CD4-positive, alpha-beta memory T cell (primary cell): ENCODE data around the gene RECK. TPM values are rescaled to one million over a fixed set of nuclear protein-coding genes. Genes with fewer than 3 reads are reported as not detected.

Experiments used
- CTCF ChIA-PET: fragments of 350-600 bp; sonication (Branson Sonifier 250); formaldehyde crosslinking; loops from one replicate; lab custom pipeline; 2021; ENCODE audit warnings: inconsistent platforms; ENCODE audit not compliant: partially characterized antibody; lab: Charles Lee
- POLR2A ChIA-PET: fragments of 350-600 bp; sonication (Branson Sonifier 250); formaldehyde crosslinking; loops from one replicate; lab custom pipeline; 2021; ENCODE audit not compliant: partially characterized antibody; lab: Charles Lee
- DNase-seq, 5 donors: peaks; one replicate each; pipeline versions ENCODE4 v3.0.0 to v3.0.0-alpha.2; 2020 to 2022; ENCODE audit warnings: mixed read lengths in 1 of 5
- H3K27ac ChIP-seq: one replicate; pipeline ENCODE4 v1.7.0; 2013; ENCODE audit warnings: low read depth, low read length
- H3K27me3 ChIP-seq: 2 replicates; pipeline ENCODE4 v1.7.0; 2013; ENCODE audit warnings: mild to moderate bottlenecking, low read length, moderate library complexity; ENCODE audit not compliant: insufficient read depth
- H3K36me3 ChIP-seq: 2 replicates; pipeline ENCODE4 v1.7.0; 2013; ENCODE audit warnings: mild to moderate bottlenecking, low read length, moderate library complexity; ENCODE audit not compliant: insufficient read depth
- H3K4me1 ChIP-seq: 2 replicates; pipeline ENCODE4 v1.7.0; 2013; ENCODE audit warnings: mild to moderate bottlenecking, low read length, moderate library complexity; ENCODE audit not compliant: insufficient read depth
- H3K4me3 ChIP-seq, 2 donors: one replicate each; pipeline ENCODE4 v1.7.0; 2013; ENCODE audit warnings: low read length in 2 of 2, mild to moderate bottlenecking in 1 of 2
- H3K9me3 ChIP-seq, 2 donors: one replicate each; pipeline ENCODE4 v1.7.0; 2013; ENCODE audit warnings: low read length in 2 of 2, control low read depth in 1 of 2; ENCODE audit not compliant: control insufficient read depth in 1 of 2
- H3K27ac Mint-ChIP-seq, 7 donors: one replicate each; pipeline ENCODE4 v1.8.0; 2020 to 2021; ENCODE audit warnings: mixed read lengths in 7 of 7, mild to moderate bottlenecking in 6 of 7, inconsistent platforms in 3 of 7, moderate library complexity in 3 of 7
- H3K27me3 Mint-ChIP-seq, 2 donors: one replicate each; pipeline ENCODE4 v1.8.0; 2020 to 2021; ENCODE audit warnings: mixed read lengths in 2 of 2
- H3K36me3 Mint-ChIP-seq, 2 donors: one replicate each; pipeline ENCODE4 v1.8.0; 2020 to 2021; ENCODE audit warnings: mixed read lengths in 2 of 2, inconsistent platforms in 1 of 2, mild to moderate bottlenecking in 1 of 2
- H3K4me1 Mint-ChIP-seq, 4 donors: one replicate each; pipeline ENCODE4 v1.8.0; 2020 to 2021; ENCODE audit warnings: mixed read lengths in 4 of 4, mild to moderate bottlenecking in 1 of 4
- H3K4me3 Mint-ChIP-seq, 8 donors: one replicate each; pipeline ENCODE4 v1.8.0; 2020 to 2021; ENCODE audit warnings: mixed read lengths in 8 of 8, mild to moderate bottlenecking in 7 of 8, moderate library complexity in 6 of 8, inconsistent platforms in 3 of 8
- H3K9me3 Mint-ChIP-seq, 8 donors: one replicate each; pipeline ENCODE4 v1.8.0; 2020 to 2021; ENCODE audit warnings: mixed read lengths in 8 of 8, mild to moderate bottlenecking in 5 of 8, inconsistent platforms in 3 of 8, moderate library complexity in 1 of 8
- intact Hi-C: fragments of 100-400 bp; cut with micrococcal nuclease; formaldehyde crosslinking; loops from one replicate; pipeline ENCODE4 v1.15.1; 2023
- polyA plus RNA-seq, 2 donors: library from polyadenylated mRNA; unstranded; fragments of 300-500 nt; fragmentation: Illumina TruSeq; gene quantifications; one replicate each; pipeline ENCODE4 v1.2.3, GENCODE V29; 2021
- total RNA-seq, 2 experiments: library from RNA; stranded (reverse); gene quantifications; one replicate each; pipeline ENCODE4 v1.2.3, GENCODE V29; 2021

RECK gene
- total and polyA plus RNA-seq, 4 experiments from 2014 or later = 12.1 to 26.9 (median 14.4) TPM

DNA sequence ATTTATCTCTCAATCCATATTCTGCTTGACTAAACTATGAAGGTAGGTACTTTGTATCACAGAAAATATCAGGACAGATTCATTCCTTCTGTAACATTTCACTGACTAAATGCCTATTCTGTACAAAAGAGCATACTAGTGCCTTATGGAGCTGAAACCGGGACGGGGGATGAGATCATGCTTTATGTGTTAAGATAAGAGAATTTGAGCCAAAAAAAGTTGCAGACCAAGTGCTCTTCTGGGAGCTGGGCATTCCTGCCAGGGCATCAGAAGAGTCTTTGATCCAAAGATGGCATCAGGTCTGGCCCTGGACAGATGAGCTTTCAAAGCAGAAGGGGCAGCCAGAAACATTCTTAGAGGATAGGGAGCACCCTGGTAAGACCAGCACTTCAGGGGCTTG is 72.4 kb downstream of the RECK start:
- no peak overlapping the region for H3K27ac ChIP-seq
- no peak overlapping the region for H3K27ac Mint-ChIP-seq
- intact Hi-C loops = no loop called here
- ChIA-PET POLR2A (no interaction called here), CTCF (interaction anchor here (1.5 to 5.7 kb wide), 2 partner anchors 55 to 58 kb away, joined by 5 to 40 read pairs; no protein-coding TSS in a partner anchor)
- no peaks in the 10 kb centered on the region for H3K27me3 Mint-ChIP-seq
- no peak overlapping the region for H3K4me3 Mint-ChIP-seq
- no peaks in the 10 kb centered on the region for H3K4me1 Mint-ChIP-seq
- no peaks in the 10 kb centered on the region for H3K9me3 ChIP-seq
- no peaks in the 10 kb centered on the region for H3K4me1 ChIP-seq
- H3K36me3 Mint-ChIP-seq = peaks cover 19 to 22% of the 10 kb centered on the region in 2 donors
- DNase-seq = no peak
- H3K27me3 ChIP-seq = no peaks in the 10 kb centered on the region
- no peaks in the 10 kb centered on the region for H3K9me3 Mint-ChIP-seq
- H3K36me3 ChIP-seq = no peaks in the 10 kb centered on the region
- no peak overlapping the region for H3K4me3 ChIP-seq

DNA sequence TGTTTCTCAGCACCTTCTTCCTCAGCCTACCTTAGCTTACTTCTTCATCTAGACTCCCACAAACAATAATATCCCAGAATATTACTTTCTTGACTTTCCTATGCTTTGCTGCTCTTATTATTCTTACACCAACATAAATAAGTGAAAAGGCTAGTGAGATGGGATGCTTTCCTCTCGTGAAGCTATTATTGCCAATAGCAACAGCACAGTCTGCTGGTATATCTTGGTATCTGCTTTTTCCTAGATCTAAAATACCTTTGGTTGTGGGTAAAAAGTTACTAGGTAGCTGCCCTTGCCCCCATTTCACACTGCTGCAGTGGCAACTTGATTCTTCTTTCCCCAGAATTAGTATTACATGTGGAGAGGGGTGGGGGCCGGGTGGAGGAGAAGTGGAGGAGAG is 73.7 kb downstream of the RECK start:
- Histone ChIP-seq H3K4me1 (no peaks in the 10 kb centered on the region), H3K9me3 (no peaks in the 10 kb centered on the region), H3K27ac (no peak overlapping the region), H3K27me3 (no peaks in the 10 kb centered on the region), H3K36me3 (no peaks in the 10 kb centered on the region), H3K4me3 (no peak overlapping the region)
- intact Hi-C loops = no loop called here
- peaks cover 19 to 22% of the 10 kb centered on the region in 2 donors for H3K36me3 Mint-ChIP-seq
- H3K9me3 Mint-ChIP-seq = no peaks in the 10 kb centered on the region
- H3K4me3 Mint-ChIP-seq = no peak overlapping the region
- ChIA-PET CTCF (interaction anchor here (2.2 to 5.7 kb wide), 2 partner anchors 53 to 57 kb away, joined by 5 to 40 read pairs; no protein-coding TSS in a partner anchor), POLR2A (no interaction called here)
- H3K4me1 Mint-ChIP-seq = peaks cover 0 to 2% (median 0%) of the 10 kb centered on the region in 4 donors
- no peaks in the 10 kb centered on the region for H3K27me3 Mint-ChIP-seq
- DNase-seq = no peak
- H3K27ac Mint-ChIP-seq = no peak overlapping the region

DNA sequence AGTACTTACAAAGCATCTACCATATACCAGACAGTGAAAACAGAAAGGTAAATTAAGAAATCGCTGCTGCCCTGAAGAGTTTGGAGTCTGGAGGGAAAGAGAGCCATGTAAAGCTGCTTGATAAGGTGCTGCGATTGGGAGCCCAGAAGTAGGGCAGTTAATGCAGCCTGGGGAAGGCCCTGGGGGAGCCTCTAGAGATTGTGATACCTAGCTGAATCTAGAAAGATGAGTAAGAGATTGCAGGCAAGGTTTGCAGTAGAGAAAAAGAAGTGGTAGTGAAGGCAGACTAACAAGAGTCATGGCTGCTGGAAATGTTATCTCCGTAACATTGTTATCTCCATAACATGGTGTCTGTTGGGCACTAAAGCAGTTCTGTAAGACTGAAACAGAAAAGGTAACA is 75.8 kb downstream of the RECK start:
- Histone ChIP-seq H3K27ac (no peak overlapping the region), H3K4me3 (no peak overlapping the region), H3K36me3 (no peaks in the 10 kb centered on the region), H3K27me3 (no peaks in the 10 kb centered on the region), H3K9me3 (no peaks in the 10 kb centered on the region), H3K4me1 (no peaks in the 10 kb centered on the region)
- peaks cover 0 to 2% (median 0%) of the 10 kb centered on the region in 4 donors for H3K4me1 Mint-ChIP-seq
- CTCF ChIA-PET = interaction anchor here (1.0 to 8.0 kb wide), 3 partner anchors 9 to 55 kb away, joined by 3 to 65 read pairs (median 40); no protein-coding TSS in a partner anchor
- no peaks in the 10 kb centered on the region for H3K9me3 Mint-ChIP-seq
- H3K36me3 Mint-ChIP-seq = peaks cover 22 to 28% of the 10 kb centered on the region in 2 donors
- intact Hi-C loops = no loop called here
- peak overlapping the region in 1 of 7 donors; percentile 66 for H3K27ac Mint-ChIP-seq
- no peaks in the 10 kb centered on the region for H3K27me3 Mint-ChIP-seq
- DNase-seq = no peak
- H3K4me3 Mint-ChIP-seq = no peak overlapping the region
- POLR2A ChIA-PET = no interaction called here

DNA sequence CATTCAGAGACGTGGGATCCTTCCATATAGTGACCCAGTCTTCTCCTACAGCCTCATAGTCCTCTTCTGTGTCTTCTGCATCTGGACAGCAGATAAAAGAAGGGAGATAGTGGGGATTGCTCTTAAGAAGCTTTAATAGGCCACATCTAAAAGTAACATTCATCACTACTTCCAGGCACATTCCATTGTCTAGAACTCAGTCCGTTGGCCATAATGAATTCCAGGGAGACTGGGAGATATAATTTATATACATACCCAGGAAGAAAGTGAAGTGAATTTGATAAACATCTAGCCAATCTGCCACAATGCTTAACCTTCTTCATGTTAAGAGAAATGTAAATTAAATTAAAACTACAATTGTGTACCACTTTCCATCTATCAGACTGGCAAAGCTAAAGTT is 77.3 kb downstream of the RECK start:
- Histone ChIP-seq H3K27ac (no peak overlapping the region), H3K9me3 (no peaks in the 10 kb centered on the region), H3K4me1 (no peaks in the 10 kb centered on the region), H3K27me3 (no peaks in the 10 kb centered on the region), H3K4me3 (no peak overlapping the region), H3K36me3 (no peaks in the 10 kb centered on the region)
- H3K27ac Mint-ChIP-seq = no peak overlapping the region
- intact Hi-C loops = no loop called here
- POLR2A ChIA-PET = no interaction called here
- peaks cover 0 to 2% (median 0%) of the 10 kb centered on the region in 4 donors for H3K4me1 Mint-ChIP-seq
- CTCF ChIA-PET = interaction anchor here (1.1 to 8.0 kb wide), 4 partner anchors 10 to 52 kb away, joined by 3 to 65 read pairs (median 7); no protein-coding TSS in a partner anchor
- no peaks in the 10 kb centered on the region for H3K9me3 Mint-ChIP-seq
- no peaks in the 10 kb centered on the region for H3K27me3 Mint-ChIP-seq
- DNase-seq = no peak
- H3K36me3 Mint-ChIP-seq = peaks cover 20 to 21% of the 10 kb centered on the region in 2 donors
- no peak overlapping the region for H3K4me3 Mint-ChIP-seq

DNA sequence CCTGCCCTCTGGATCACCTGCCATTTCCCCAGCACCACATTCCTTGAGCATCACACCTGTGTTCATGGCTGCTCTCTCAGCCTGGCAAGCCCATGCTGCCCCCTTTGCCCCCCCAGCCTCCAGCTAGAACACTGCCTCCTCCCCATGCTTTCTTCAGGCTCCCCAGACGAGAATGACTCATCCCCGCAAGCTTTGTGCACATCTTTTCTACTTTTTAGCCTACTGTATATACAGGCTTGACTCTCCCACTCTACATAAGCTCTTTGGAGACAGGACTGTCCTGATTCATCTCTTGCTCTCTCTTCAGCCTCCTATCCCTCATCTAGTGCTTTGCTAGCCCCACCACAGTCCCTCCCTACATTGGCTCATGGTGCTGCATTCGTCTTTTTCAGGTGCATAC is 79.9 kb downstream of the RECK start:
- Mint-ChIP-seq H3K4me3 (no peak overlapping the region), H3K4me1 (peaks cover 0 to 2% (median 0%) of the 10 kb centered on the region in 4 donors), H3K9me3 (no peaks in the 10 kb centered on the region), H3K27me3 (no peaks in the 10 kb centered on the region), H3K36me3 (peaks cover 13 to 20% of the 10 kb centered on the region in 2 donors), H3K27ac (peak overlapping the region in 2 of 7 donors; percentile 16 to 88)
- Histone ChIP-seq H3K27ac (no peak overlapping the region), H3K9me3 (no peaks in the 10 kb centered on the region), H3K27me3 (no peaks in the 10 kb centered on the region), H3K36me3 (no peaks in the 10 kb centered on the region), H3K4me1 (no peaks in the 10 kb centered on the region), H3K4me3 (no peak overlapping the region)
- intact Hi-C loops = no loop called here
- CTCF ChIA-PET = interaction anchor here (0.9 to 8.0 kb wide), 4 partner anchors 8 to 50 kb away, joined by 3 to 65 read pairs (median 6); no protein-coding TSS in a partner anchor
- POLR2A ChIA-PET = interaction anchor here (1.3 to 2.0 kb wide), 2 partner anchors 11 kb away, joined by 3 to 4 read pairs; no protein-coding TSS in a partner anchor
- DNase-seq = no peak

DNA sequence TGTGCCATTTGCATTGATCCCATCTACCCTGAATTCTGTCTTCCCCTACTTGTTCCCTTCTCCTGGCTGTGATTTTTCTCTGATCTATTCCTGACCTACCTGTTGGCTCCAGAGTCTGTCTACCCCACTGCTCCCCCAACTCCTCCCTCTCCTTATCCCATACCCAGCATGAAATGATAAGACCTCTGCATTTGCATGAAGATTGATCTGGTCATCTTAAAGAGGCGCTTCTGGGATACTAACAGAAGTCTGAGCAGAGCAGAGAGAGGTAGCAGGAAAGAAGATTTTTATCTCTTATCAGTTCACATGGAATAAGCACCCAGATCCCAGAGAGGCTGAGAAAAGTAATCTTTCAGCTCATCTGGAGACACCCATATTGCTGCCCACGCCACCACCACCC is 81.5 kb downstream of the RECK start:
- H3K9me3 Mint-ChIP-seq = no peaks in the 10 kb centered on the region
- Histone ChIP-seq H3K27ac (no peak overlapping the region), H3K27me3 (no peaks in the 10 kb centered on the region), H3K4me1 (no peaks in the 10 kb centered on the region), H3K36me3 (peaks cover 4% of the 10 kb centered on the region), H3K9me3 (no peaks in the 10 kb centered on the region), H3K4me3 (no peak overlapping the region)
- peak overlapping the region in 2 of 7 donors; percentile 30 to 43 for H3K27ac Mint-ChIP-seq
- POLR2A ChIA-PET = interaction anchor here (1.3 to 1.5 kb wide), 2 partner anchors 21 to 37 kb away, joined by 3 to 4 read pairs; no protein-coding TSS in a partner anchor
- H3K27me3 Mint-ChIP-seq = no peaks in the 10 kb centered on the region
- intact Hi-C loops = no loop called here
- CTCF ChIA-PET = interaction anchor here (0.7 to 8.0 kb wide), 2 partner anchors 15 to 49 kb away, joined by 3 to 65 read pairs; no protein-coding TSS in a partner anchor
- H3K4me1 Mint-ChIP-seq = peaks cover 0 to 2% (median 0%) of the 10 kb centered on the region in 4 donors
- DNase-seq = no peak
- H3K36me3 Mint-ChIP-seq = peaks cover 22 to 26% of the 10 kb centered on the region in 2 donors
- H3K4me3 Mint-ChIP-seq = no peak overlapping the region

DNA sequence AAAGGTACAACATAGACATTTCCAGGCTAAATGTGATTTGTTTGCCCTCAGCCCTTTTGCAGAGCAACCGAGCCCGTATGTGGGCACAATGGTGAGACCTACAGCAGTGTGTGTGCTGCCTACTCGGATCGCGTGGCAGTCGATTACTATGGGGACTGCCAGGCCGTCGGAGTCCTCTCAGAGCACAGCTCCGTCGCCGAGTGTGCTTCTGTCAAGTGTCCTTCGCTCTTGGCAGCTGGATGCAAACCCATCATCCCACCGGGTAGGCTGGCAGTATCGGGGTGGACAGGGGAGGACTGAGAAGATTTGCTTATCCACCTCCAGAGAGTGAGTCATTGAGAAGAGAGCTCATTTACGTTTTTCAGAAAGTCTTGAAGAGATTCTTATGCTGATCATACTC is 82.0 kb downstream of the RECK start:
- ChIA-PET POLR2A (interaction anchor here (1.3 kb wide), 1 partner anchor 21 kb away, joined by 3 read pairs; no protein-coding TSS in a partner anchor), CTCF (interaction anchor here (1.3 to 8.0 kb wide), 2 partner anchors 15 to 47 kb away, joined by 3 to 65 read pairs; no protein-coding TSS in a partner anchor)
- H3K4me1 Mint-ChIP-seq = peaks cover 0 to 2% (median 0%) of the 10 kb centered on the region in 4 donors
- H3K4me1 ChIP-seq = no peaks in the 10 kb centered on the region
- no peaks in the 10 kb centered on the region for H3K9me3 ChIP-seq
- H3K36me3 ChIP-seq = peaks cover 4% of the 10 kb centered on the region
- H3K27me3 Mint-ChIP-seq = no peaks in the 10 kb centered on the region
- no peaks in the 10 kb centered on the region for H3K9me3 Mint-ChIP-seq
- no peak for DNase-seq
- H3K4me3 Mint-ChIP-seq = no peak overlapping the region
- intact Hi-C loops = no loop called here
- peak overlapping the region in 1 of 7 donors; percentile 51 for H3K27ac Mint-ChIP-seq
- no peak overlapping the region for H3K27ac ChIP-seq
- no peaks in the 10 kb centered on the region for H3K27me3 ChIP-seq
- H3K4me3 ChIP-seq = no peak overlapping the region
- H3K36me3 Mint-ChIP-seq = peaks cover 22 to 26% of the 10 kb centered on the region in 2 donors
